Measurements from ENCODE around the gene CRACDL.

DNA sequence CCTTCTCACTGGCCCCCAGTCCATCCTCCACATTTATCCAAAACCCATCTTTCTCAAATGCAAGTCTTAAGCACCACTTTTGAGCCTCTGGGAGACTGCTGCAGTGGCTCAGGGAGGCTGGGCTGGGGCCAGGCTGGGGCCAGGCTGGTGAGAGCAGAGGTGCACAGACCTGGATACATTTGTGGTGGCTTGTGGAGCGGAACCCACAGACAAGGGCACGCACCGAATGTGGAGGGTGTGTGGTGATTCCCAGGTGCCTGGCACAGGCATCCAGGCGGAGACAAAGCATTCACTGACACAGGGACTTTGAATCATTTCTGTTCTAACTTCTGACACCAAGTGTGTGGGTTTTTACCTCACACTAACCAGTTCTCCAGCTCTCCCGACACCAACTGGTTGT is 162.9 kb downstream of the CRACDL start:
- TF ChIP-seq, protein P1, sequence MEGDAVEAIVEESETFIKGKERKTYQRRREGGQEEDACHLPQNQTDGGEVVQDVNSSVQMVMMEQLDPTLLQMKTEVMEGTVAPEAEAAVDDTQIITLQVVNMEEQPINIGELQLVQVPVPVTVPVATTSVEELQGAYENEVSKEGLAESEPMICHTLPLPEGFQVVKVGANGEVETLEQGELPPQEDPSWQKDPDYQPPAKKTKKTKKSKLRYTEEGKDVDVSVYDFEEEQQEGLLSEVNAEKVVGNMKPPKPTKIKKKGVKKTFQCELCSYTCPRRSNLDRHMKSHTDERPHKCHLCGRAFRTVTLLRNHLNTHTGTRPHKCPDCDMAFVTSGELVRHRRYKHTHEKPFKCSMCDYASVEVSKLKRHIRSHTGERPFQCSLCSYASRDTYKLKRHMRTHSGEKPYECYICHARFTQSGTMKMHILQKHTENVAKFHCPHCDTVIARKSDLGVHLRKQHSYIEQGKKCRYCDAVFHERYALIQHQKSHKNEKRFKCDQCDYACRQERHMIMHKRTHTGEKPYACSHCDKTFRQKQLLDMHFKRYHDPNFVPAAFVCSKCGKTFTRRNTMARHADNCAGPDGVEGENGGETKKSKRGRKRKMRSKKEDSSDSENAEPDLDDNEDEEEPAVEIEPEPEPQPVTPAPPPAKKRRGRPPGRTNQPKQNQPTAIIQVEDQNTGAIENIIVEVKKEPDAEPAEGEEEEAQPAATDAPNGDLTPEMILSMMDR (IDR thresholded peaks at IDR 0.05; ENCODE audit: insufficient read depth, low read length), result no peak
- TF ChIP-seq POLR2AphosphoS5 (IDR thresholded peaks at IDR 0.05; ENCODE audit: low read depth), result no peak
- TF ChIP-seq, protein P2, sequence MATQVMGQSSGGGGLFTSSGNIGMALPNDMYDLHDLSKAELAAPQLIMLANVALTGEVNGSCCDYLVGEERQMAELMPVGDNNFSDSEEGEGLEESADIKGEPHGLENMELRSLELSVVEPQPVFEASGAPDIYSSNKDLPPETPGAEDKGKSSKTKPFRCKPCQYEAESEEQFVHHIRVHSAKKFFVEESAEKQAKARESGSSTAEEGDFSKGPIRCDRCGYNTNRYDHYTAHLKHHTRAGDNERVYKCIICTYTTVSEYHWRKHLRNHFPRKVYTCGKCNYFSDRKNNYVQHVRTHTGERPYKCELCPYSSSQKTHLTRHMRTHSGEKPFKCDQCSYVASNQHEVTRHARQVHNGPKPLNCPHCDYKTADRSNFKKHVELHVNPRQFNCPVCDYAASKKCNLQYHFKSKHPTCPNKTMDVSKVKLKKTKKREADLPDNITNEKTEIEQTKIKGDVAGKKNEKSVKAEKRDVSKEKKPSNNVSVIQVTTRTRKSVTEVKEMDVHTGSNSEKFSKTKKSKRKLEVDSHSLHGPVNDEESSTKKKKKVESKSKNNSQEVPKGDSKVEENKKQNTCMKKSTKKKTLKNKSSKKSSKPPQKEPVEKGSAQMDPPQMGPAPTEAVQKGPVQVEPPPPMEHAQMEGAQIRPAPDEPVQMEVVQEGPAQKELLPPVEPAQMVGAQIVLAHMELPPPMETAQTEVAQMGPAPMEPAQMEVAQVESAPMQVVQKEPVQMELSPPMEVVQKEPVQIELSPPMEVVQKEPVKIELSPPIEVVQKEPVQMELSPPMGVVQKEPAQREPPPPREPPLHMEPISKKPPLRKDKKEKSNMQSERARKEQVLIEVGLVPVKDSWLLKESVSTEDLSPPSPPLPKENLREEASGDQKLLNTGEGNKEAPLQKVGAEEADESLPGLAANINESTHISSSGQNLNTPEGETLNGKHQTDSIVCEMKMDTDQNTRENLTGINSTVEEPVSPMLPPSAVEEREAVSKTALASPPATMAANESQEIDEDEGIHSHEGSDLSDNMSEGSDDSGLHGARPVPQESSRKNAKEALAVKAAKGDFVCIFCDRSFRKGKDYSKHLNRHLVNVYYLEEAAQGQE (IDR thresholded peaks at IDR 0.05; ENCODE audit: insufficient replicate concordance, low read depth), result no peak
